Heart left ventricle (tissue), 16 donors: Measurements from ENCODE around the gene ASPDH. TPM values are rescaled to one million over a fixed set of nuclear protein-coding genes. Genes with fewer than 3 reads are reported as not detected.

Experiments
- ATAC-seq, 4 donors: fragments of 200-7000 bp; cut with Tn5 transposase; one replicate each; pipeline ENCODE4 v1.9.1; 2020 to 2022; ENCODE audit warnings: moderate library complexity in 4 of 4, mild to moderate bottlenecking in 3 of 4, moderate number of reproducible peaks in 1 of 4
- DNase-seq, 5 donors: peaks; one replicate each; pipeline ENCODE4 v3.0.0-alpha.2; 2020
- H3K27ac ChIP-seq, 12 donors: fragments of 200-600 bp; sonication (generic) in 4 of 12; one replicate each; pipeline versions ENCODE4 v1.5.0 to v1.8.0; 2016 to 2022; ENCODE audit warnings: mild to moderate bottlenecking in 2 of 12
- H3K27me3 ChIP-seq, 9 donors: fragments of 200-600 bp; sonication (generic) in 2 of 9; one replicate each; pipeline versions ENCODE4 v1.5.1 to v1.8.0; 2016 to 2022; ENCODE audit warnings: mild to moderate bottlenecking in 3 of 9
- H3K36me3 ChIP-seq, 9 donors: fragments of 200-600 bp; sonication (generic) in 2 of 9; one replicate each; pipeline versions ENCODE4 v1.5.0 to v1.8.0; 2018 to 2022; ENCODE audit warnings: mild to moderate bottlenecking in 2 of 9
- H3K4me1 ChIP-seq, 12 donors: fragments of 200-600 bp; sonication (generic) in 4 of 12; one replicate each; pipeline versions ENCODE4 v1.5.0 to v1.8.0; 2016 to 2022; ENCODE audit warnings: mild to moderate bottlenecking in 3 of 12
- H3K4me3 ChIP-seq, 12 donors: fragments of 200-600 bp; sonication (generic) in 4 of 12; one replicate each; pipeline versions ENCODE4 v1.5.0 to v1.8.0; 2017 to 2022; ENCODE audit warnings: mild to moderate bottlenecking in 9 of 12, moderate library complexity in 4 of 12
- H3K9me3 ChIP-seq, 12 donors: fragments of 200-600 bp; sonication (generic) in 4 of 12; one replicate each; pipeline versions ENCODE4 v1.5.0 to v1.8.0; 2016 to 2022; ENCODE audit warnings: mild to moderate bottlenecking in 1 of 12
- CTCF ChIP-seq, 12 donors: fragments of 200-600 bp; sonication (generic) in 4 of 12; IDR thresholded peaks; one replicate each; pipeline versions ENCODE4 v1.5.0 to v1.8.0; 2018 to 2022; ENCODE audit warnings: antibody characterized with exemption in 12 of 12, mild to moderate bottlenecking in 5 of 12
- POLR2A ChIP-seq, 2 donors: fragments of 450-650 bp; IDR thresholded peaks; one replicate each; pipeline ENCODE4 v1.6.1; 2017; ENCODE audit warnings: antibody characterized with exemption in 2 of 2, mild to moderate bottlenecking in 2 of 2, moderate library complexity in 2 of 2
- WGBS, 4 donors: extraction: QIAGEN DNeasy Blood & Tissue Kit in 2 of 4; methylation state at CpG; one replicate each; pipeline versions ENCODE4 v1.1.5 to v1.1.7; 2013 to 2018; 5-methylcytosine and 5-hydroxymethylcytosine counted together
- intact Hi-C, 10 donors: fragments of 100-400 bp; cut with DNase I; formaldehyde crosslinking; loops; one replicate each; pipeline versions ENCODE4 v1.11.1 to v1.14.2; 2022
- long read RNA-seq, 3 donors: library from polyadenylated mRNA; unstranded; transcript quantifications; one replicate each; pipeline ENCODE4 v2.0.0, GENCODE V29; 2020 to 2021
- polyA plus RNA-seq, 2 donors: library from polyadenylated mRNA; stranded (reverse); fragments of 200-250 nt; gene quantifications; one replicate each; pipeline ENCODE4 v1.2.3, GENCODE V29; 2013
- total RNA-seq, 9 donors: library from RNA; depleted of rRNA in 2 of 9; stranded (reverse); fragments of >200 nt in 2 of 9; fragmentation: NEBNext Ultra II Directional in 3 of 9; extraction: Animal tissue kit (Norgen Biotek cat#: 25700) in 3 of 9; gene quantifications; one replicate each; pipeline versions ENCODE4 v1.1.0 to v1.2.4, GENCODE V29; 2016 to 2023
- donor health status: ischemic (EF 13 %, LVEDD 7.1; RV severe dilation, severe dysfunction).
- donor health status: healthy with polysubstance abuse.
- donor health status: DM: no; HTN: yes; CAD: no.
- donor health status: DM: no; HTN: no; CAD: no.
- donor health status: ischemic (EF 25% LVEDD 6.9; RV normal size, moderate dysfunction).
- donor health status: ischemic (EF 25% LVEDD 5.7; RV mildly dilated, moderate dysfunction).
- donor health status: healthy.
- donor health status: DM: yes; HTN: yes; CAD: no.
- donor health status: ischemic (EF 35%, LVEDD 5.7; RV mildly dilated, moderate dysfunction).
- donor health status: nonischemic (EF 11% LVEDD 7.7; RV severe dilation, severe dysfunction).
- donor health status: DM: yes; HTN: yes; CAD: no.
- donor health status: PGD.
- donor health status: ischemic (EF 29% LVEDD 5.4; RV normal size, mild dysfunction).
- donor health status: nonischemic (EF 23%, LVEDD 6.1; RV moderate dilation, normal function).

Gene ASPDH
- total RNA-seq (not detected), polyA plus RNA-seq (not detected)
- long read RNA-seq, donor 1, result 0 reads
- long read RNA-seq, donor 2, result 0 reads
- long read RNA-seq, donor 3, result 0 reads

- peak in 1 of 5 donors; percentile 21 for DNase-seq
- no peaks in the 10 kb centered on the region for H3K36me3 ChIP-seq
- no peaks in the 10 kb centered on the region for H3K9me3 ChIP-seq
- ATAC-seq, result no peak
- H3K4me1 ChIP-seq, result peaks cover 0 to 18% (median 8%) of the 10 kb centered on the region in 12 donors
- intact Hi-C loops, result loop anchor here in 2 of 10 donors (5.0 to 10.0 kb wide), 2 partner anchors 137 to 489 kb away; partner anchors contain the start of genes NR1H2 (in 1 of the 2), VRK3 (in 1 of the 2) and ZNF473 (in 1 of the 2)
- peaks cover 0 to 8% (median 0%) of the 10 kb centered on the region in 9 donors for H3K27me3 ChIP-seq
- no peak within 1 kb of the TSS for H3K4me3 ChIP-seq
- WGBS, 4 donors, result 48 to 62% (median 54%) methylated on average over 14 to 22 of the region's 22 CpGs
- TF ChIP-seq POLR2A (IDR thresholded peaks at IDR 0.05) (no peak), CTCF (IDR thresholded peaks at IDR 0.05) (no peak)
- H3K27ac ChIP-seq, result no peak within 1 kb of the TSS
These were observed at the start of gene ASPDH for GRCh38 chr19:50513746-50514345. ASPDH (minus strand) TSS chr19:50513913; CDS start chr19:50513823, 90 bp downstream.

DNA sequence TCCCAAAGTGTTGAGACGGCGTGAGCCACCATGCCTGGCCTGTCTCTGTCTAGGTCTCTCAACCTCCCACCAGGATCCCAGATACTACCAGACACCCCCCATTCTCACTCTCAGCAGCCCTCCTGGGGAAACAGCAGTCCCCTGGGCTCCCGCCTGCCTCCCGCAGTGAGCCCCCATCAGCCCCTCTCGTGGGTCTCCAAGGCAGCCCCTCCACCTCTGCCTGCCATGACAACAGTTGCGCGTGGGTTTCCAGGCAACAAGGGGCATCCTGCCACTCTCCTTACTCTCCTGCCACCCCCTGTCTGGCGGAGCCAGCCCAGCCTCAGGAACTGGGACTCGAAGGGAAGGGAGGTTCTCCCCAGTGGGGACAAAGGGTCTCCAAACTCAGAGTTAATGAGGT lies 49.3 kb upstream of the ASPDH start:
- WGBS, 4 donors, result 86 to 95% (median 89%) methylated on average over 8 to 9 of the region's 9 CpGs
- DNase-seq (no peak), ATAC-seq (no peak)
- H3K4me1 ChIP-seq, result peaks cover 0 to 33% (median 0%) of the 10 kb centered on the region in 12 donors
- no peak overlapping the region for H3K4me3 ChIP-seq
- no peaks in the 10 kb centered on the region for H3K36me3 ChIP-seq
- intact Hi-C loops, result no loop called here
- TF ChIP-seq POLR2A (IDR thresholded peaks at IDR 0.05), result no peak
- no peak for TF ChIP-seq CTCF (IDR thresholded peaks at IDR 0.05)
- H3K27ac ChIP-seq, result no peak overlapping the region
- peaks cover 19 to 64% (median 36%) of the 10 kb centered on the region in 9 donors for H3K27me3 ChIP-seq
- H3K9me3 ChIP-seq, result no peaks in the 10 kb centered on the region

DNA sequence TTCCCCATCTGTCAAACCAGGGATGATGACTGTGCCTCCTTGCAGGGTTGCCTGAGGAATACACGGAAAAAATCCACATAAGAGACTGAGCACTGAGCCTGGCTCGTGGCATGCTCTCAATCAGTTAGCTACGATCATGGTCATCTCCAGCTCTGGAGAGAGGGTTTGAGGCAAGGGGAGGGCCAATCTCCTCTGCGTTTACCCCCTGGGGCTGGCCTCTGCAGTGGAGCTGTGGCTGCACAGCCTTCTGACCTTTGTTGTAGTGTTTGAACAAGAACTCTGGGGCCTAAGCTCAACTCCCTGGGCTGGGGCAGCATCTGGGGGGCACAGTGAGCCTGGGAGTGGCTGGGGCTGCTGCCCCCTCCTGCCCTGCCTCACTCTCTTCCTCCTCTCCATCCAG lies 48.6 kb upstream of the ASPDH start:
- Histone ChIP-seq H3K27me3 (peaks cover 14 to 63% (median 33%) of the 10 kb centered on the region in 9 donors), H3K4me1 (peaks cover 0 to 27% (median 0%) of the 10 kb centered on the region in 12 donors), H3K4me3 (no peak overlapping the region), H3K9me3 (no peaks in the 10 kb centered on the region), H3K27ac (no peak overlapping the region), H3K36me3 (no peaks in the 10 kb centered on the region)
- intact Hi-C loops, result no loop called here
- TF ChIP-seq POLR2A (IDR thresholded peaks at IDR 0.05), result no peak
- TF ChIP-seq CTCF (IDR thresholded peaks at IDR 0.05), result no peak
- 74 to 80% (median 79%) methylated on average over 4 of the region's 4 CpGs for WGBS, 4 donors
- no peak for DNase-seq
- ATAC-seq, result no peak

- DNase-seq (no peak), ATAC-seq (no peak)
- Histone ChIP-seq H3K4me1 (peaks cover 0 to 26% (median 6%) of the 10 kb centered on the region in 12 donors), H3K27ac (peak overlapping the region in 1 of 12 donors; percentile 11), H3K36me3 (no peaks in the 10 kb centered on the region), H3K4me3 (no peak overlapping the region), H3K27me3 (peaks cover 0 to 51% (median 22%) of the 10 kb centered on the region in 9 donors), H3K9me3 (no peaks in the 10 kb centered on the region)
- intact Hi-C loops, result loop anchor here in 1 of 10 donors (5.0 kb wide), 1 partner anchor 202 kb away; no protein-coding TSS in a partner anchor
- TF ChIP-seq CTCF (IDR thresholded peaks at IDR 0.05) (no peak), POLR2A (IDR thresholded peaks at IDR 0.05) (no peak)
- 57 to 71% (median 66%) methylated on average over 10 of the region's 10 CpGs for WGBS, 4 donors
These were observed 45.9 kb upstream of the ASPDH start for GRCh38 chr19:50559636-50560035.
